AG08396 (cell line): ENCODE measurements around the gene UCP2.
A peak's percentile ranks its signal among the peaks of the same experiment; 100 is the strongest.
"Not testable (repeated sequence)": the region's sequence is repeated elsewhere in the genome, so short reads cannot be mapped to it uniquely, and the experiment has no call there.

ENCODE experiments used
- DNase-seq: peaks from one replicate; pipeline ENCODE4 v3.0.0; 2012; ENCODE audit warnings: low spot score, mixed read lengths

Gene UCP2

GRCh38 chr11:73995731-73996130, 13.1 kb upstream of the UCP2 start:
- DNase-seq, result no peak

DNA sequence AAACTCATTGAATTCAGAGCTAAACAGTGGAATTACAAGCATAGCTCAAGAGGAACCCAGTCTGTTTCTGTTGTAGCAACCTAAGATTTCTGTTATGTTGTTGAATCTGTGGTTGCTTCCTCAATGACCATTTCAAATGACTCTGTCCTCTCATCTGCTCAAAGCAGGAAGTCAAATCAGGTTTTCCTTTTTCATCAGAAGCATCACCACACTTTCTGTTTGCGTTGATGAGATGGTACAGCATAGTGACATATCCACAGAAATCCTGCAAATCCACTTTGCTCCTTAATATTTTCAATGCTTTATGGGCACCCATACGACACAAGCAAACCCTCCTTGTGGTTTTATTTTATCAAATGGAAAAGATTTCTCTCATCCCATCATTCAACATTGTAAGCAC, 12.6 kb upstream of the UCP2 start:
- DNase-seq, result no peak

DNA sequence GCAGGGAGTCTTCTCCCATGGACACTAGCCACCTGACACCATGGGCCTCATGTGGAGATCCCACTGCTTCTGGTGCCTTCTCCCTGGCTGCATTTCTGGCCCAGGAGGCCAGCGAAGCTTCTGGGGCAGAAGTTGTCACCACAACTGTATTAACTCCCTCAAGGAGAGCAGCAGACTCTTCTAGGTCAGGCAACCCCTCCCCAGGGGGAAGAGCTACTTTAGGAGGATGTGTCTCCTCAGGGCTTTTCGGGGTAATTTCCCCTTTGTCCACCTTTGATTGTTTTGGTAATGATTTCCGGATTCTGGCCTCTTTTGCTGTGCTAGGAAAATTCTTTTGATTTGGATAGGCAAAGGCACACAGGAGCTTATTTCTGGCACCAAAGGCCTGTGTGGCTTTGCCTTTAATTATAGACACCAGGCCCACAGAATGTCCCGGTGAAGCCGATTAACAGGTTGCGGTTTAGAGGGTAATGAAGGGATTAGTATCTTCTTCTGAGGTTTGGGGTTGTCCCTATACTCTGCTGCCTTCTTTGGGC, 8.9 kb upstream of the UCP2 start:
- DNase-seq, result no peak

DNA sequence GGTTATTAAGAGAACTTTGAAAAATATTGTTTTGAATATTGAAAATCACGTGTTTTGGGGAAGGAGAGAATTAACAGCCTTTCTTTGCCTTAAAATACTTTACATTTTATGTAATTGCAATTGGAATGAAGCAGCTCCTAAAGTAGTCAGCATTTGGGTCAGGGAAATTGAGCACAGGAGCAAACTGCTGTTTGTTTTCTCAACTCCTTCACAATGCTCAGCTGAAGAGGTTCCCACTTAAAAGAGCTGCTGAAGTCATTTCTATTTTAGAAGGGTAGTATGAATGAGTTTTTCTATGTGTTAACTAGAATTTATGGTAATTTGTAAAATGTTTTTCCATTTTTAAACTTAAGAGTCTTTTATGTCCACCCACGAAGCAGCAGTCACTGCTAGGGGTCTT, 8.1 kb upstream of the UCP2 start:
- no peak for DNase-seq

- no peak for DNase-seq
Measured at GRCh38 chr11:73989156-73989555, 6.5 kb upstream of the UCP2 start.

GRCh38 chr11:73988227-73988626, 5.6 kb upstream of the UCP2 start:
- DNase-seq, result no peak

DNA sequence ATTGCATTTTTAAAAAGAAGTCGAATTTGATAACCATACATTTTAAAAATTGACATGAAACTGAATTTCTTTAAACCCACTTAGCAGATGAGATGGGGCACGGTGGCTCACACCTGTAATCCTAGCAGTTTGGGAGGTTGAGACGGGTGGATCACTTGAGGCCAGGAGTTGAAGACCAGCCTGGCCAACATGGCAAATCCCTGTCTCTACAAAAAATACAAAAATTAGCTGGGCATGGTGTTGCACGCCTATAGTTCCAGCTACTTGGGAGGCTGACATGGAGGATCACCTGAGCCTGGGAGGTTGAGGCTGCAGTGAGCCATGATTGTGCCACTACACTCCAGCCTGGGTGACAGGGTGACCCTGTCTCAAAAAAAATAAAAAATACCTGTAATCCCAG, 3.0 kb upstream of the UCP2 start:
- DNase-seq, result not testable (repeated sequence)

DNA sequence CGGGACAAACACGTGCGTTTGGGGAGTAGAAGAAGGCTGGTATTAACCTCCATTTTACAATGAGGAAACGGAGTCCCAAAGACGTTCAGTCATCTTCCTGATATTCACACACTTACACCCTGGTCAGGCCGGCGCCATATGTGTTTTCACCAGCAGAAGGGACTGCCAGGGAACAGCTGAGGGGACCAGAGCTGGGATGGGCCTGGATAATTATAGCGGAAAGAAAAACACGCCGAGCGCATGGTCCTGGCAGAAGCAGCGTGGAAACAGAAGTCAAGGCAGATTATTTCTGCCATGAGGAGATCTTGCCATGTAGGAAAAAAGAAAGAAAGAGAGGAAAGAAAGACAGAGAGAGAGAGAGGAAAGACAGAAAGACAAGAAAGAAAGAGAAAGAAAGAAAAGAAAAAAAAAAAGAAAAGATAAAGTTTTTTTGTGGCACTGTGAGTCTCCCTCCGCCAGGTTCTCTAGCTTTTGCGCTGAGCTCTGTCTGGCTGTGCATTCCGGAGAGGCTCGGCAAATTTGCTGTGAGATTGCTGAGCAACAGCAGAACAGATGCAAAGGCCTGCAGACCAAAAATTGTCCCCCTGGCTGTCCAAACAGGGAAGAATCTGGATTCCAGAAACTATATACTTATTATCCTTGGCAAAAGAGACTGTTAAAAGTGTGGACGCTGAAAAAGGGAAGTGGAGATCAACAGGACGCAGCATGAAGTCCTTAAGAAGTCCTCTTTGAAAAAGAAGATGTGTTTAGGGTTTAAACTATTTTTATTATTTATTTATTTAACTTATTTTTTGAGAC, 1.3 kb upstream of the UCP2 start:
- DNase-seq, result no peak

- DNase-seq, result peak; percentile 98
Measured at GRCh38 chr11:73982990-73983740, 522 bp upstream of the UCP2 start.

GRCh38 chr11:73981051-73981805, 1.4 kb downstream of the UCP2 start:
- no peak for DNase-seq

GRCh38 chr11:73980001-73980961, 2.4 kb downstream of the UCP2 start:
- peak; percentile 34 for DNase-seq

- DNase-seq, result no peak
Measured at GRCh38 chr11:73978576-73979086, 4.0 kb downstream of the UCP2 start.

- DNase-seq, result no peak
Measured at GRCh38 chr11:73977856-73978519, 4.7 kb downstream of the UCP2 start.

DNA sequence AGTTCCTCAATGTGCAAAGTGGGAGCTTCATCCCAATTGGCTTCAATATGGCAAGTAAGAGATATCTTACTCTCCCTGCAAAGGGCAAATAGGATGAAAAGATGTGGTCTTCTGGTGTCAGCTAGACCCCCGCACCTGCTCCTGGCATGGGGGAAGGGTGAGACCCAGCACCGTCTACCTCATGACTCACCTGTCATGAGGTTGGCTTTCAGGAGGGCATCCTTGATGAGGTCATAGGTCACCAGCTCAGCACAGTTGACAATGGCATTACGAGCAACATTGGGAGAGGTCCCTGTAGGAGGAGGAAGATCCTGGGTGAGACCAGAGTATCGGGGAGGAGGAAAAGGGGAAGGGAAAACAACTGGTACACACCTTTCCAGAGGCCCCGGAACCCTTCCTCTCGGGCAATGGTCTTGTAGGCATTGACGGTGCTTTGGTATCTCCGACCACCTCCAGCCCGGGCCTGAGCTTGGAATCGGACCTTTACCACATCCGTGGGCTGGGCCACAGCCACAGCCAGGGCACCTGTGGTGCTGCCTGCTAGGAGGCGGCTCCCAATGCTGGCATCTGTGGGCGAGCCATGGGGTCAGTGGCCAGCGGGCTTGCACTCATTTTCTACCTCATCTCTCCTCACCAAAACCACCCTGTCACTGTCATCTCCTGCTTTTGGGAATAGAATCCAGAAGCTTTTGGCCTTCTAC, 6.0 kb downstream of the UCP2 start:
- no peak for DNase-seq

DNA sequence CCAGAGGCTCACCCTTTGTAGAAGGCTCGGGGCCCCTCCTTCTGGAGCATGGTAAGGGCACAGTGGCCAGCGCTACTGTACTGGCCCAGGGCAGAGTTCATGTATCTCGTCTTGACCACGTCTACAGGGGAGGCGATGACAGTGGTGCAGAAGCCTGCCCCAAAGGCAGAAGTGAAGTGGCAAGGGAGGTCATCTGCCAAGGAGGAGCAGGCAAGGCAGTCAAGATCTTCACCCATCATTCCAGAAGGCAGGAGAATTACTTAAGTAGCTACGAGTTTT, 7.2 kb downstream of the UCP2 start:
- DNase-seq, result no peak

DNA sequence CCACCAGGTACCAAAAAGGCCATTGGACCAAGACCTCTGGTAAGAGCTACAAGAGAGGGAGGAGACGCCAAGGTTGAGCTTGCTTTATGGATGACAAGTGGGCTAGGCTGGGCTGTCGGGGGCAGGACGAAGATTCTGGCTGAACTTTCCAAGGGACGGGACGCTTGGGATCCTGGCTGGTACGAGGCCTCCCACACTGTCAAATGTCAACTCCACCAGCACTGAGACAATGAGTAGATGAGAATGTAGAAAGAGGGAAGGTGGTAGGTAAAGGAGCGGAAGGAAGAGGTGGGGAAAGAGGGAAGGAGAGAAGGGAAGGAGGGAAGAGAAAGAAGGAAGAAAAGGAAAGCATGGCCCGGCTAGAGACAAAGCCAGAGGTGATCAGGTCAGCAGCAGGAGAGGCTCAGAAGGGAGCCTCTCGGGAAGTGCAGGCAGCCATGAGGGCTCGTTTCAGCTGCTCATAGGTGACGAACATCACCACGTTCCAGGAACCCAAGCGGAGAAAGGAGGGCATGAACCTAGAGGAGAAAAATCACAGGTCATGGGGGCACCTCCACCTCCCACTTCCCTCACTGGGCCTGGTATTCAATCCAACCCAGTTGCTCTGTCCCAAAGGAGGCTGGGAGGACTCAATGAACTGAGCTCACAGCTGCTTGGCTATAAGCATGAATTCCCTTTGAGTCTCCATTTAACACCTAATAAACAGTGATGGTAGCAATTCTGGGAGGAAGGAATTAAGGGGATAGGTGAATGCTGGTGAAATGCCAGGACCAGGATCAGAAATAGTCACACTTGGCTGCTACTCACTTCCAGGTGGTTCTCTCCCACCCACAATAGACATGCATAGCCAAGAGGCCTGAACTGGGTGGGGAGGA, 7.8 kb downstream of the UCP2 start:
- DNase-seq, result no peak

- no peak for DNase-seq
Measured at GRCh38 chr11:73972620-73973449, 9.8 kb downstream of the UCP2 start.

- no peak for DNase-seq
Measured at GRCh38 chr11:73972187-73972586, 10.5 kb downstream of the UCP2 start.
